ENCODE data around the gene ZFPM1.

GRCh38 chr16:88532434-88533241, 79.6 kb downstream of the ZFPM1 start:
- TF ChIP-seq CTCF (IDR thresholded peaks at IDR 0.05; ENCODE audit: low read depth, low read length) (no peak), EZH2phosphoT487 (IDR thresholded peaks at IDR 0.05; ENCODE audit: low read depth) (no peak)

All from OCI-LY3 (cell line).